WTC11 (cell line): ENCODE data around the gene MIER2. TPM values are rescaled to one million over a fixed set of nuclear protein-coding genes. Genes with fewer than 3 reads are reported as not detected.

Experiments
- CREM ChIP-seq: sonication (generic); formaldehyde crosslinking; IDR thresholded peaks from 2 replicates; pipeline ENCODE4 v1.8.1; 2022; ENCODE audit warnings: mild to moderate bottlenecking, missing genetic modification reagents, moderate library complexity
- ESRRA ChIP-seq: sonication (generic); formaldehyde crosslinking; IDR thresholded peaks from 2 replicates; pipeline ENCODE4 v1.8.1; 2022; ENCODE audit warnings: mild to moderate bottlenecking, missing genetic modification reagents, borderline replicate concordance
- JUN ChIP-seq: sonication (generic); formaldehyde crosslinking; IDR thresholded peaks from 2 replicates; pipeline ENCODE4 v1.8.0; 2023; ENCODE audit warnings: mild to moderate bottlenecking, missing genetic modification reagents
- MXD4 ChIP-seq: fragments of 250-450 bp; sonication (Bioruptor Pico); IDR thresholded peaks from 2 replicates; pipeline ENCODE4 v1.8.0; 2021; ENCODE audit warnings: mild to moderate bottlenecking, moderate library complexity, borderline replicate concordance
- NFYB ChIP-seq: sonication (generic); formaldehyde crosslinking; conservative IDR thresholded peaks from 2 replicates; pipeline ENCODE4 v1.8.0; 2022; ENCODE audit warnings: low read depth, missing genetic modification reagents
- NR1H2 ChIP-seq: sonication (generic); formaldehyde crosslinking; IDR thresholded peaks from 2 replicates; pipeline ENCODE4 v1.9.0; 2021; ENCODE audit warnings: mild to moderate bottlenecking, moderate library complexity, missing genetic modification reagents
- NR3C1 ChIP-seq: sonication (generic); formaldehyde crosslinking; conservative IDR thresholded peaks from 2 replicates; pipeline ENCODE4 v1.8.1; 2023; ENCODE audit warnings: low read depth, mild to moderate bottlenecking, missing genetic modification reagents
- ZNF138 ChIP-seq: sonication (generic); formaldehyde crosslinking; conservative IDR thresholded peaks from 2 replicates; pipeline ENCODE4 v1.8.1; 2022; ENCODE audit warnings: mild to moderate bottlenecking, moderate library complexity, missing genetic modification reagents
- ZNF317 ChIP-seq: sonication (generic); formaldehyde crosslinking; IDR thresholded peaks from 2 replicates; pipeline ENCODE4 v1.8.1; 2023; ENCODE audit warnings: low read depth, mild to moderate bottlenecking, moderate library complexity, missing genetic modification reagents, borderline replicate concordance
- ZNF396 ChIP-seq: fragments of 250-450 bp; sonication (Bioruptor Pico); IDR thresholded peaks from 2 replicates; pipeline ENCODE4 v1.8.0; 2021; ENCODE audit warnings: mild to moderate bottlenecking, moderate library complexity, borderline replicate concordance
- total RNA-seq: library from RNA; stranded (reverse); gene quantifications from 3 replicates; pipeline ENCODE4 v1.2.3, GENCODE V29; 2021
- TF ChIP-seq, protein P1 (sequence below): sonication (generic); formaldehyde crosslinking; IDR thresholded peaks from 2 replicates; pipeline ENCODE4 v1.8.0; 2023; ENCODE audit warnings: mild to moderate bottlenecking, missing genetic modification reagents
- TF ChIP-seq, protein P2 (sequence below): sonication (generic); formaldehyde crosslinking; IDR thresholded peaks from 2 replicates; pipeline ENCODE4 v1.8.1; 2022; ENCODE audit warnings: low read depth, mild to moderate bottlenecking, moderate library complexity, missing genetic modification reagents, borderline replicate concordance
- TF ChIP-seq, protein P3 (sequence below): fragments of 250-450 bp; sonication (Bioruptor Pico); conservative IDR thresholded peaks from 2 replicates; pipeline ENCODE4 v1.9.0; 2021; ENCODE audit warnings: mild to moderate bottlenecking
- TF ChIP-seq, protein P4 (sequence below): sonication (generic); formaldehyde crosslinking; IDR thresholded peaks from 2 replicates; pipeline ENCODE4 v1.8.0; 2022; ENCODE audit warnings: mild to moderate bottlenecking, missing genetic modification reagents
- TF ChIP-seq, protein P5 (sequence below): sonication (generic); formaldehyde crosslinking; IDR thresholded peaks from 2 replicates; pipeline ENCODE4 v1.8.1; 2023; ENCODE audit warnings: mild to moderate bottlenecking, missing genetic modification reagents, moderate library complexity
- TF ChIP-seq, protein P6 (sequence below): fragments of 250-450 bp; sonication (Bioruptor Pico); IDR thresholded peaks from 2 replicates; pipeline ENCODE4 v1.8.0; 2021; ENCODE audit warnings: mild to moderate bottlenecking
- TF ChIP-seq, protein P7 (sequence below): sonication (generic); formaldehyde crosslinking; IDR thresholded peaks from 2 replicates; pipeline ENCODE4 v1.8.1; 2023; ENCODE audit warnings: mild to moderate bottlenecking, missing genetic modification reagents, moderate library complexity
- TF ChIP-seq, protein P8 (sequence below): sonication (generic); formaldehyde crosslinking; IDR thresholded peaks from 2 replicates; pipeline ENCODE4 v1.8.0; 2022; ENCODE audit warnings: mild to moderate bottlenecking, missing genetic modification reagents
- TF ChIP-seq, protein P9 (sequence below): fragments of 250-450 bp; sonication (Bioruptor Pico); IDR thresholded peaks from 2 replicates; pipeline ENCODE4 v1.9.0; 2021; ENCODE audit warnings: moderate library complexity, mild to moderate bottlenecking, inconsistent platforms, borderline replicate concordance
- TF ChIP-seq, protein P10 (sequence below): sonication (generic); formaldehyde crosslinking; IDR thresholded peaks from 2 replicates; pipeline ENCODE4 v1.8.0; 2022; ENCODE audit warnings: mild to moderate bottlenecking, missing genetic modification reagents
- TF ChIP-seq, protein P11 (sequence below): sonication (generic); formaldehyde crosslinking; IDR thresholded peaks from 2 replicates; pipeline ENCODE4 v1.8.1; 2022; ENCODE audit warnings: mild to moderate bottlenecking, moderate library complexity, missing genetic modification reagents

MIER2 gene
- total RNA-seq, 1 experiment from 2014 or later, result 56.3 TPM

DNA sequence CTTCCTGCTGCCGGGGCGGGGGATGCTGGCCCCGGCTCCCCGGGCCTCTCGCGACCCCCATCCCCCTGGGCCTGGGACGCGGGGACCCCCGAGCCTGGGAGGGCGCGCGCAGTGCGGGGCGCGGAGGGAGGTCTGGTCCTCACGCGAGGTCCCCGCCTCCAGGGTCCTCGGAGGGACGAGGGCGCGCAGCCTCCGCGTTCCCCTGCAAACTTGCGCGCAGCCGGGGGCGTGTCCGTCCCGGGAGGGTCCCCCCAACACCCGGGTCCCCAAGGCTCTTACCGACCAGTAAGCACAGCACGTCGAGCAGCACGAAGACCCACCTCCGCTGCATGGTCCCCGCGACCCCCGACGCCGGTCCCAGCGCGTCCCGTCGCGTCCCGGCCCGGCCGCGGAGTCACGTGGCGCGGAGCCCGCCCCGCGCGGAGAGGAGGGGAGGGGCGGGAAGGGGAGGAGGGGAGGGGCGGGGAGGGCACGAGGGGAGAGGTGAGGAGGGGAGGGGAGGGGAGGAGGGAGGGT lies 53.5 kb downstream of the MIER2 start, which contains the start of gene PLPP2 (continued):
- TF ChIP-seq, protein P1, sequence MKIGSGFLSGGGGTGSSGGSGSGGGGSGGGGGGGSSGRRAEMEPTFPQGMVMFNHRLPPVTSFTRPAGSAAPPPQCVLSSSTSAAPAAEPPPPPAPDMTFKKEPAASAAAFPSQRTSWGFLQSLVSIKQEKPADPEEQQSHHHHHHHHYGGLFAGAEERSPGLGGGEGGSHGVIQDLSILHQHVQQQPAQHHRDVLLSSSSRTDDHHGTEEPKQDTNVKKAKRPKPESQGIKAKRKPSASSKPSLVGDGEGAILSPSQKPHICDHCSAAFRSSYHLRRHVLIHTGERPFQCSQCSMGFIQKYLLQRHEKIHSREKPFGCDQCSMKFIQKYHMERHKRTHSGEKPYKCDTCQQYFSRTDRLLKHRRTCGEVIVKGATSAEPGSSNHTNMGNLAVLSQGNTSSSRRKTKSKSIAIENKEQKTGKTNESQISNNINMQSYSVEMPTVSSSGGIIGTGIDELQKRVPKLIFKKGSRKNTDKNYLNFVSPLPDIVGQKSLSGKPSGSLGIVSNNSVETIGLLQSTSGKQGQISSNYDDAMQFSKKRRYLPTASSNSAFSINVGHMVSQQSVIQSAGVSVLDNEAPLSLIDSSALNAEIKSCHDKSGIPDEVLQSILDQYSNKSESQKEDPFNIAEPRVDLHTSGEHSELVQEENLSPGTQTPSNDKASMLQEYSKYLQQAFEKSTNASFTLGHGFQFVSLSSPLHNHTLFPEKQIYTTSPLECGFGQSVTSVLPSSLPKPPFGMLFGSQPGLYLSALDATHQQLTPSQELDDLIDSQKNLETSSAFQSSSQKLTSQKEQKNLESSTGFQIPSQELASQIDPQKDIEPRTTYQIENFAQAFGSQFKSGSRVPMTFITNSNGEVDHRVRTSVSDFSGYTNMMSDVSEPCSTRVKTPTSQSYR (CRISPR knock-in tag), result 0 out of 2 replicates have a peak, but pooled peaks have one; percentile 33
- no peak for TF ChIP-seq MXD4
- 0 out of 2 replicates have a peak, but pooled peaks have one; percentile 34 for TF ChIP-seq NR3C1
- TF ChIP-seq, protein P2, sequence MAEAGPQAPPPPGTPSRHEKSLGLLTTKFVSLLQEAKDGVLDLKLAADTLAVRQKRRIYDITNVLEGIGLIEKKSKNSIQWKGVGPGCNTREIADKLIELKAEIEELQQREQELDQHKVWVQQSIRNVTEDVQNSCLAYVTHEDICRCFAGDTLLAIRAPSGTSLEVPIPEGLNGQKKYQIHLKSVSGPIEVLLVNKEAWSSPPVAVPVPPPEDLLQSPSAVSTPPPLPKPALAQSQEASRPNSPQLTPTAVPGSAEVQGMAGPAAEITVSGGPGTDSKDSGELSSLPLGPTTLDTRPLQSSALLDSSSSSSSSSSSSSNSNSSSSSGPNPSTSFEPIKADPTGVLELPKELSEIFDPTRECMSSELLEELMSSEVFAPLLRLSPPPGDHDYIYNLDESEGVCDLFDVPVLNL, result 0 out of 2 replicates have a peak, but pooled peaks have one; percentile 14
- TF ChIP-seq, protein P3, sequence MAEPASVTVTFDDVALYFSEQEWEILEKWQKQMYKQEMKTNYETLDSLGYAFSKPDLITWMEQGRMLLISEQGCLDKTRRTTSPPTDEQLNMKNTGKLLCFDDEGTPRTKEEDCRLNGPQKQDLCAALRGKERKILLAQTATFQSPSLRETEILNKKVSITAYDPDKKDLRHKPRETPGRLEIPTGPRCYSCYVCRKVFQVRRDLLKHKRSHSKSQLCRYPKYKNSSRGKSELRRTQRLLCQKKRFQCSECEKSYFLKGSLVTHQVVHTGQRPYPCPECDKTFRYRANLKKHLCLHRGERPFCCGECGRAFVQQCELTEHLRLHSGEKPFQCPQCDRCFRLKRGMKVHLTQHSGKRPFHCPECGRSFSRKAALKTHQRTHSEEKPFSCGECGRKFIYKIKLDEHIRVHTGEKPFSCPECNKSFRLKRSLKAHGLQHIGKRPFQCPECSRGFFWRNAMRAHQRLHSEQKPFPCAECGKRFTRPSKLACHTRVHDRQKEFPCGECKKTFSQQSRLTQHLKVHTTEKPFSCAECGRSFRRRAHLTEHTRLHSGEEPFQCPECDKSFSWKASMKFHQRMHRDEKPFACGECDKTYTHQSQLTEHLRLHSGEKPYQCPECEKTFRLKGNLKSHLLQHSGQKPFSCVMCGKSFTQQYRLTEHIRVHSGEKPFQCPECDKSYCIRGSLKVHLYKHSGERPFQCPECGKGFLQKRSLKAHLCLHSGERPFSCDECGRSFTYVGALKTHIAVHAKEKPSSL (CRISPR knock-in tag), result no peak
- TF ChIP-seq, protein P4, sequence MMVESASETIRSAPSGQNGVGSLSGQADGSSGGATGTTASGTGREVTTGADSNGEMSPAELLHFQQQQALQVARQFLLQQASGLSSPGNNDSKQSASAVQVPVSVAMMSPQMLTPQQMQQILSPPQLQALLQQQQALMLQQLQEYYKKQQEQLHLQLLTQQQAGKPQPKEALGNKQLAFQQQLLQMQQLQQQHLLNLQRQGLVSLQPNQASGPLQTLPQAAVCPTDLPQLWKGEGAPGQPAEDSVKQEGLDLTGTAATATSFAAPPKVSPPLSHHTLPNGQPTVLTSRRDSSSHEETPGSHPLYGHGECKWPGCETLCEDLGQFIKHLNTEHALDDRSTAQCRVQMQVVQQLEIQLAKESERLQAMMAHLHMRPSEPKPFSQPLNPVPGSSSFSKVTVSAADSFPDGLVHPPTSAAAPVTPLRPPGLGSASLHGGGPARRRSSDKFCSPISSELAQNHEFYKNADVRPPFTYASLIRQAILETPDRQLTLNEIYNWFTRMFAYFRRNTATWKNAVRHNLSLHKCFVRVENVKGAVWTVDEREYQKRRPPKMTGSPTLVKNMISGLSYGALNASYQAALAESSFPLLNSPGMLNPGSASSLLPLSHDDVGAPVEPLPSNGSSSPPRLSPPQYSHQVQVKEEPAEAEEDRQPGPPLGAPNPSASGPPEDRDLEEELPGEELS (CRISPR knock-in tag), result peak; percentile 84
- TF ChIP-seq CREM (CRISPR knock-in tag), result no peak
- 0 out of 2 replicates have a peak, but pooled peaks have one; percentile 41 for TF ChIP-seq NR1H2 (CRISPR knock-in tag)
- TF ChIP-seq ZNF138 (CRISPR knock-in tag), result no peak
- 0 out of 2 replicates have a peak, but pooled peaks have one; percentile 26 for TF ChIP-seq ZNF317
- TF ChIP-seq, protein P5, sequence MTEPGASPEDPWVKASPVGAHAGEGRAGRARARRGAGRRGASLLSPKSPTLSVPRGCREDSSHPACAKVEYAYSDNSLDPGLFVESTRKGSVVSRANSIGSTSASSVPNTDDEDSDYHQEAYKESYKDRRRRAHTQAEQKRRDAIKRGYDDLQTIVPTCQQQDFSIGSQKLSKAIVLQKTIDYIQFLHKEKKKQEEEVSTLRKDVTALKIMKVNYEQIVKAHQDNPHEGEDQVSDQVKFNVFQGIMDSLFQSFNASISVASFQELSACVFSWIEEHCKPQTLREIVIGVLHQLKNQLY, result no peak
- TF ChIP-seq, protein P6, sequence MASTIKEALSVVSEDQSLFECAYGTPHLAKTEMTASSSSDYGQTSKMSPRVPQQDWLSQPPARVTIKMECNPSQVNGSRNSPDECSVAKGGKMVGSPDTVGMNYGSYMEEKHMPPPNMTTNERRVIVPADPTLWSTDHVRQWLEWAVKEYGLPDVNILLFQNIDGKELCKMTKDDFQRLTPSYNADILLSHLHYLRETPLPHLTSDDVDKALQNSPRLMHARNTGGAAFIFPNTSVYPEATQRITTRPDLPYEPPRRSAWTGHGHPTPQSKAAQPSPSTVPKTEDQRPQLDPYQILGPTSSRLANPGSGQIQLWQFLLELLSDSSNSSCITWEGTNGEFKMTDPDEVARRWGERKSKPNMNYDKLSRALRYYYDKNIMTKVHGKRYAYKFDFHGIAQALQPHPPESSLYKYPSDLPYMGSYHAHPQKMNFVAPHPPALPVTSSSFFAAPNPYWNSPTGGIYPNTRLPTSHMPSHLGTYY (CRISPR knock-in tag), result no peak
- TF ChIP-seq, protein P7, sequence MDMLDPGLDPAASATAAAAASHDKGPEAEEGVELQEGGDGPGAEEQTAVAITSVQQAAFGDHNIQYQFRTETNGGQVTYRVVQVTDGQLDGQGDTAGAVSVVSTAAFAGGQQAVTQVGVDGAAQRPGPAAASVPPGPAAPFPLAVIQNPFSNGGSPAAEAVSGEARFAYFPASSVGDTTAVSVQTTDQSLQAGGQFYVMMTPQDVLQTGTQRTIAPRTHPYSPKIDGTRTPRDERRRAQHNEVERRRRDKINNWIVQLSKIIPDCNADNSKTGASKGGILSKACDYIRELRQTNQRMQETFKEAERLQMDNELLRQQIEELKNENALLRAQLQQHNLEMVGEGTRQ, result peak; percentile 86
- TF ChIP-seq ESRRA (CRISPR knock-in tag), result 0 out of 2 replicates have a peak, but pooled peaks have one; percentile 28
- TF ChIP-seq, protein P8, sequence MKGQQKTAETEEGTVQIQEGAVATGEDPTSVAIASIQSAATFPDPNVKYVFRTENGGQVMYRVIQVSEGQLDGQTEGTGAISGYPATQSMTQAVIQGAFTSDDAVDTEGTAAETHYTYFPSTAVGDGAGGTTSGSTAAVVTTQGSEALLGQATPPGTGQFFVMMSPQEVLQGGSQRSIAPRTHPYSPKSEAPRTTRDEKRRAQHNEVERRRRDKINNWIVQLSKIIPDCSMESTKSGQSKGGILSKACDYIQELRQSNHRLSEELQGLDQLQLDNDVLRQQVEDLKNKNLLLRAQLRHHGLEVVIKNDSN (CRISPR knock-in tag), result peak; percentile 78
- TF ChIP-seq, protein P9, sequence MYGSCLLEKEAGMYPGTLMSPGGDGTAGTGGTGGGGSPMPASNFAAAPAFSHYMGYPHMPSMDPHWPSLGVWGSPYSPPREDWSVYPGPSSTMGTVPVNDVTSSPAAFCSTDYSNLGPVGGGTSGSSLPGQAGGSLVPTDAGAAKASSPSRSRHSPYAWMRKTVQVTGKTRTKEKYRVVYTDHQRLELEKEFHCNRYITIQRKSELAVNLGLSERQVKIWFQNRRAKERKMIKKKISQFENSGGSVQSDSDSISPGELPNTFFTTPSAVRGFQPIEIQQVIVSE, result no peak
- 0 out of 2 replicates have a peak, but pooled peaks have one; percentile 17 for TF ChIP-seq JUN (CRISPR knock-in tag)
- TF ChIP-seq ZNF396 (CRISPR knock-in tag), result no peak
- 0 out of 2 replicates have a peak, but pooled peaks have one; percentile 30 for TF ChIP-seq NFYB (CRISPR knock-in tag)
- TF ChIP-seq, protein P10, sequence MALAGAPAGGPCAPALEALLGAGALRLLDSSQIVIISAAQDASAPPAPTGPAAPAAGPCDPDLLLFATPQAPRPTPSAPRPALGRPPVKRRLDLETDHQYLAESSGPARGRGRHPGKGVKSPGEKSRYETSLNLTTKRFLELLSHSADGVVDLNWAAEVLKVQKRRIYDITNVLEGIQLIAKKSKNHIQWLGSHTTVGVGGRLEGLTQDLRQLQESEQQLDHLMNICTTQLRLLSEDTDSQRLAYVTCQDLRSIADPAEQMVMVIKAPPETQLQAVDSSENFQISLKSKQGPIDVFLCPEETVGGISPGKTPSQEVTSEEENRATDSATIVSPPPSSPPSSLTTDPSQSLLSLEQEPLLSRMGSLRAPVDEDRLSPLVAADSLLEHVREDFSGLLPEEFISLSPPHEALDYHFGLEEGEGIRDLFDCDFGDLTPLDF (CRISPR knock-in tag), result no peak
- TF ChIP-seq, protein P11, sequence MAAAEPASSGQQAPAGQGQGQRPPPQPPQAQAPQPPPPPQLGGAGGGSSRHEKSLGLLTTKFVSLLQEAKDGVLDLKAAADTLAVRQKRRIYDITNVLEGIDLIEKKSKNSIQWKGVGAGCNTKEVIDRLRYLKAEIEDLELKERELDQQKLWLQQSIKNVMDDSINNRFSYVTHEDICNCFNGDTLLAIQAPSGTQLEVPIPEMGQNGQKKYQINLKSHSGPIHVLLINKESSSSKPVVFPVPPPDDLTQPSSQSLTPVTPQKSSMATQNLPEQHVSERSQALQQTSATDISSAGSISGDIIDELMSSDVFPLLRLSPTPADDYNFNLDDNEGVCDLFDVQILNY (CRISPR knock-in tag), result no peak
